DOHH2 (cell line): ENCODE data around the gene TREH.

ENCODE experiments used
- CTCF ChIP-seq: fragments of 200-600 bp; sonication (generic); IDR thresholded peaks from one replicate; pipeline ENCODE4 v1.5.1; 2014; ENCODE audit warnings: antibody characterized with exemption, mild to moderate bottlenecking, low read depth, low read length; ENCODE audit not compliant: poor library complexity, severe bottlenecking
- EZH2phosphoT487 ChIP-seq: fragments of 200-600 bp; sonication (generic); IDR thresholded peaks from 2 replicates; pipeline ENCODE4 v1.6.1; 2017; ENCODE audit warnings: borderline replicate concordance, mild to moderate bottlenecking, antibody characterized with exemption, low read length, moderate library complexity, mixed read lengths

GRCh38 chr11:118658429-118659313 lies 20.8 kb downstream of the TREH start:
- TF ChIP-seq CTCF (no peak), EZH2phosphoT487 (no peak)
